RPMI7951 (cell line): ENCODE results near the gene TFAP2C. TPM values are rescaled to one million over a fixed set of nuclear protein-coding genes. Genes with fewer than 3 reads are reported as not detected.
"Not testable (repeated sequence)": the region's sequence is repeated elsewhere in the genome, so short reads cannot be mapped to it uniquely, and the experiment has no call there.

Source experiments
- DNase-seq: peaks from one replicate; pipeline ENCODE4 v3.0.0-alpha.2; 2012; ENCODE audit warnings: low read depth
- total RNA-seq: library from RNA; depleted of rRNA; stranded (reverse); fragments of >200 nt; shearing (Covaris generic); gene quantifications from 2 replicates; pipeline ENCODE4 v1.2.3, GENCODE V29; 2014; rRNA removed

The TFAP2C gene
- total RNA-seq, 1 experiment from 2014 or later = 106 TPM

- DNase-seq = peak; percentile 22
Measured at GRCh38 chr20:56646599-56646998, 17.5 kb downstream of the TFAP2C start.

GRCh38 chr20:56653211-56653610 is 24.1 kb downstream of the TFAP2C start:
- peak; percentile 53 for DNase-seq

- peak; percentile 84 for DNase-seq
Measured at GRCh38 chr20:56656632-56657031, 27.5 kb downstream of the TFAP2C start.

DNA sequence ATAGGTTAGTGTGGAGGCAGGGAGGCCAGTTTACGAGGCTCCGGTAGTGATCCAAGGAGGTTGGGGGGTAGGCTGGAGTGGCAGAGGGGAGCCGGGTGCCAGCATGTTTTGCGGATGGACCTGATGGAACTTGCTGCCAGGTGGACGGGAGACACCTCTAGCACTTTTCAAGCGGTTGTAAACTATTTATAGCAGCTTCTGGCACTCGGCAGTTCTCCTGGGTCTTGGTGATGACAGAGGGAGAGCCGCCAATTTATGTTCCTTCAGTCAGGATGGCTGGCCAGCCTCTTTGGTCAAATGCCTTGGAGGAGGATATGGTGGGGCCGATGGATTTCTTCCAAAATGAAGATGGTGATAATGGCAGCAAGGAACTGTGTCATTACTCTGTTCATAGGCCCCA is 28.8 kb downstream of the TFAP2C start:
- DNase-seq = no peak

- DNase-seq = not testable (repeated sequence)
Measured at GRCh38 chr20:56658341-56658947, 29.3 kb downstream of the TFAP2C start.

GRCh38 chr20:56663660-56664059 is 34.6 kb downstream of the TFAP2C start:
- no peak for DNase-seq

DNA sequence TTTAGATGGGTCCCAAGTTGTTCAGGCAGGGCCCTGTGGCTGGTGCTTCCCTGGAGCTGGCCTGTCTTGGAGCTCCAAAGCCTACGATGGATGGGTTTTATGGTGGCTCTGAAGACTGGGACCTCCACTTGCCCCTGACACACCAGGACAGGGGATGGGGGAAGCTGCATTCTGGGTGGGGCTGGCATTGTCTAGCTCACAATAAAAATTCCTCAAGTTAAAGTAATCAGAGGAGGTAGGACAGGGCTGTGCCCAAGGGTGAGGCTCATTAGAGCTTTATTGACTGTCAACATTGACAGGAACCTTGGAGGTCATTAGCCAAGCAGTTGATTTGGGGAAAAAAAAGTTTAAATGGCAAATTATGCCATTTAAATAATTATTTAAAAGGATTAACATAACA is 35.7 kb downstream of the TFAP2C start:
- no peak for DNase-seq

GRCh38 chr20:56665806-56666205 is 36.7 kb downstream of the TFAP2C start:
- DNase-seq = no peak

- no peak for DNase-seq
Measured at GRCh38 chr20:56673450-56673849, 44.3 kb downstream of the TFAP2C start.

DNA sequence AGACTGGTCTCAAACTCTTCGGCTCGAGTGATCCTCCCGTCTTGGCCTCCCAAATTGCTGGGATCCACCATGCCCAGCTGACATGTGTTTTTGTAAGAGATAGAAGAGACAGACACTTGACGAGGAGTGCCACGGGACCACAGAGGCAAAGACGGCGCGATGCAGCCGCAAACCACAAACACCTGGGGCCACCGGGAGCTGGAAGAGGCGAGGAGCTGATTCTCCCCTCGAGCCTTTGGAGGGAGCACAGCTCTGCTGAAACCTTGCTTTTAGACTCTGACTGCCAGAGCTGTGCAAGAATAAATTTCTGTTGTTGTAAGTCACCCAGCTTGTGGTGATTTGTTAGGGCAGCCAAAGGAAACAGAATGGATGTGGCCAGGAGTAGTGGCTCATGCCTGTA is 46.9 kb downstream of the TFAP2C start:
- peak; percentile 73 for DNase-seq

DNA sequence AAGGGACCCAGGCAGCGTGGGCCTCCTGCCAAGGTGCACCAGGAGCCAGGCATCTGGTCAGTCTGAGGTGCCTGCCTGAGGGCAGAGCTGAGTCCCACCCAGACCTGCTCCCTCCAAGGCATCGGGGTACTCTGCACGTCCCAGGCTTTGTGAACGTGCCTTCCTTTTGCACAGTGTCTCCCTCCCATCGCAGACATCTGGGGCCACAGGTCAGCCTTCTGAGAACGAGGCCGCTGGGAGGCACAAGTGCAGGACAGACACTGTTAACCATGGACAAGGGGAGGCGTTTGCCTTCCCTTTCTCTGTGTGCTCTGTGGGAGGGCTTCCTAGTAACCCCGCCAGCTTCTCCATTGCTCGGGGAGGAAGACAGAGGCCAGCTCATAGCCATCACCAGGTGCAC is 47.6 kb downstream of the TFAP2C start:
- no peak for DNase-seq

GRCh38 chr20:56683077-56683865 is 54.2 kb downstream of the TFAP2C start:
- DNase-seq = no peak

DNA sequence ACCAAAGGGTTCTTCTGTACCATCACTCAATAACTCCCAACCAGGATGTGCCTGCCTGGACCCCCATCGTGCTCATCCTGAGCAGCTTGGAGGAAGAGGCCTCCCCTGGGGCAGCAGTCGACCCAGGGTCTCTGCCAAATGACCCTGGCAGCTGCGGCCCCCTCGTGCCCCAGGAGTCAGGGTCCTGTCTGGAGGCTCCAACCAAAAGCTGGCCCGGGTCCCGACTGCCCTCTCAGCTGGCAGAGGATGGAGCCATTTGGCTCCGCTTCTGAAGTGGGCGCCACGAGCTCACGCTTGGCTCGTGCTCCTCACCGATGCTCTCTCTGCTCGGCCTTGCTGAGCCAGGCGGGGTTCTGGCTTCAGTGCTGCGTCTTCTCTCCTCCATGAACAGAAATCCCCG is 56.8 kb downstream of the TFAP2C start:
- no peak for DNase-seq

- DNase-seq = no peak
Measured at GRCh38 chr20:56687061-56687460, 58.0 kb downstream of the TFAP2C start.

GRCh38 chr20:56688106-56688505 is 59.0 kb downstream of the TFAP2C start:
- DNase-seq = no peak

Other genes with a start within 250 kb of the TFAP2C start
- gene AURKA, start 237.1 kb upstream of the TFAP2C start, total RNA-seq = 216 and 231 TPM in 2 replicates
- 92.9 and 123 TPM in 2 replicates for gene CSTF1, start 236.7 kb upstream of the TFAP2C start, total RNA-seq
- 2.2 and 2.5 TPM in 2 replicates for gene CASS4, start 217.0 kb upstream of the TFAP2C start, total RNA-seq
- gene RTF2, start 160.7 kb upstream of the TFAP2C start, total RNA-seq = 142 and 177 TPM in 2 replicates
- gene FAM209A, start 104.6 kb upstream of the TFAP2C start, total RNA-seq = 0.12 TPM in 1 of 2 replicates, not detected in the other
- not detected in 2 replicates for gene FAM209B, start 96.1 kb upstream of the TFAP2C start, total RNA-seq